AG09309 (cell line): ENCODE results near the gene GTPBP10.

ENCODE experiments used
- DNase-seq: peaks from one replicate; pipeline ENCODE4 v3.0.0-alpha.2; 2010; ENCODE audit warnings: low read depth
- H3K4me3 ChIP-seq: 2 replicates; pipeline ENCODE4 v1.5.1; 2011; ENCODE audit warnings: mild to moderate bottlenecking, low read depth, low read length, moderate library complexity; ENCODE audit not compliant: control insufficient read depth
- CTCF ChIP-seq: IDR thresholded peaks from 2 replicates; pipeline ENCODE4 v1.5.1; 2011; ENCODE audit warnings: mild to moderate bottlenecking, low read depth, low read length, inconsistent platforms; ENCODE audit not compliant: insufficient read depth, control insufficient read depth; ENCODE audit errors: missing control alignments

GTPBP10 gene

GRCh38 chr7:90404777-90405176, 58.3 kb downstream of the GTPBP10 start:
- no peak for TF ChIP-seq CTCF
- no peak for DNase-seq
- H3K4me3 ChIP-seq = no peak overlapping the region

- H3K4me3 ChIP-seq = no peak overlapping the region
- no peak for DNase-seq
- no peak for TF ChIP-seq CTCF
Measured at GRCh38 chr7:90407484-90407821, 60.9 kb downstream of the GTPBP10 start.

- DNase-seq = no peak
- no peak for TF ChIP-seq CTCF
- no peak overlapping the region for H3K4me3 ChIP-seq
Measured at GRCh38 chr7:90408142-90408541, 61.6 kb downstream of the GTPBP10 start.

- no peak for TF ChIP-seq CTCF
- H3K4me3 ChIP-seq = no peak overlapping the region
- no peak for DNase-seq
Measured at GRCh38 chr7:90409667-90410066, 63.2 kb downstream of the GTPBP10 start.

GRCh38 chr7:90411510-90411909, 65.0 kb downstream of the GTPBP10 start:
- no peak for TF ChIP-seq CTCF
- DNase-seq = no peak
- no peak overlapping the region for H3K4me3 ChIP-seq

GRCh38 chr7:90412458-90413184, 66.1 kb downstream of the GTPBP10 start:
- no peak overlapping the region for H3K4me3 ChIP-seq
- no peak for DNase-seq
- TF ChIP-seq CTCF = peak; percentile 29

GRCh38 chr7:90413185-90413528, 66.6 kb downstream of the GTPBP10 start:
- no peak for DNase-seq
- no peak for TF ChIP-seq CTCF
- H3K4me3 ChIP-seq = no peak overlapping the region
